ENCODE data around the gene CDH10. TPM values are rescaled to one million over a fixed set of nuclear protein-coding genes. Genes with fewer than 3 reads are reported as not detected.

Gene CDH10
- polyA plus RNA-seq, 3 donors = not detected

- no peak overlapping the region for H3K4me3 Mint-ChIP-seq
- Histone ChIP-seq H3K9ac (ENCODE audit: insufficient read depth, low read length, poor library complexity, severe bottlenecking) (no peak overlapping the region), H3K4me3 (replicated peaks in 1 of 3; ENCODE audit: low read depth in 2 of 3, low read length in 3 of 3) (no peak overlapping the region), H3K9me3 (replicated peaks in 1 of 2; ENCODE audit: control insufficient read depth in 1 of 2, insufficient read depth in 1 of 2, low read length in 2 of 2) (no peaks in the 10 kb centered on the region), H3K4me2 (replicated peaks; ENCODE audit: extremely low read depth, low read length, poor library complexity, severe bottlenecking) (no peak overlapping the region), H2AFZ (ENCODE audit: insufficient read depth, low read depth, low read length, poor library complexity, severe bottlenecking) (no peak overlapping the region), H3K79me2 (ENCODE audit: insufficient read depth, low read length) (no peaks in the 10 kb centered on the region), H3K4me1 (ENCODE audit: control insufficient read depth in 1 of 2, insufficient read depth in 2 of 2, low read length in 2 of 2) (no peaks in the 10 kb centered on the region), H3K27ac (ENCODE audit: low read depth in 1 of 2, low read length in 2 of 2) (no peak overlapping the region), H4K20me1 (ENCODE audit: insufficient read depth, low read length) (no peaks in the 10 kb centered on the region), H3K27me3 (ENCODE audit: control insufficient read depth in 2 of 2, insufficient read depth in 2 of 2, low read length in 2 of 2) (no peaks in the 10 kb centered on the region), H3K36me3 (replicated peaks in 1 of 2; ENCODE audit: control insufficient read depth in 1 of 2, insufficient read depth in 2 of 2, low read length in 2 of 2) (no peaks in the 10 kb centered on the region)
- no peak overlapping the region for H3K27ac Mint-ChIP-seq
- no peaks in the 10 kb centered on the region for H3K36me3 Mint-ChIP-seq
- TF ChIP-seq, protein P1, sequence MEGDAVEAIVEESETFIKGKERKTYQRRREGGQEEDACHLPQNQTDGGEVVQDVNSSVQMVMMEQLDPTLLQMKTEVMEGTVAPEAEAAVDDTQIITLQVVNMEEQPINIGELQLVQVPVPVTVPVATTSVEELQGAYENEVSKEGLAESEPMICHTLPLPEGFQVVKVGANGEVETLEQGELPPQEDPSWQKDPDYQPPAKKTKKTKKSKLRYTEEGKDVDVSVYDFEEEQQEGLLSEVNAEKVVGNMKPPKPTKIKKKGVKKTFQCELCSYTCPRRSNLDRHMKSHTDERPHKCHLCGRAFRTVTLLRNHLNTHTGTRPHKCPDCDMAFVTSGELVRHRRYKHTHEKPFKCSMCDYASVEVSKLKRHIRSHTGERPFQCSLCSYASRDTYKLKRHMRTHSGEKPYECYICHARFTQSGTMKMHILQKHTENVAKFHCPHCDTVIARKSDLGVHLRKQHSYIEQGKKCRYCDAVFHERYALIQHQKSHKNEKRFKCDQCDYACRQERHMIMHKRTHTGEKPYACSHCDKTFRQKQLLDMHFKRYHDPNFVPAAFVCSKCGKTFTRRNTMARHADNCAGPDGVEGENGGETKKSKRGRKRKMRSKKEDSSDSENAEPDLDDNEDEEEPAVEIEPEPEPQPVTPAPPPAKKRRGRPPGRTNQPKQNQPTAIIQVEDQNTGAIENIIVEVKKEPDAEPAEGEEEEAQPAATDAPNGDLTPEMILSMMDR (IDR thresholded peaks at IDR 0.05) = no peak
- intact Hi-C loops (cut with micrococcal nuclease) = no loop called here
- WGBS (ENCODE audit: insufficient coverage) = 88% methylated on average over 1 of the region's 4 CpGs
- H3K27me3 Mint-ChIP-seq (ENCODE audit: low read depth in 3 of 3) = peaks cover 0 to 2% (median 0%) of the 10 kb centered on the region in 3 donors
- H3K4me1 Mint-ChIP-seq = peaks cover 5% of the 10 kb centered on the region
- H3K9me3 Mint-ChIP-seq = peaks cover 0 to 2% (median 0%) of the 10 kb centered on the region in 7 donors
- DNase-seq = no peak
These were observed 89.5 kb downstream of the CDH10 start for GRCh38 chr5:24555229-24555628.

DNA sequence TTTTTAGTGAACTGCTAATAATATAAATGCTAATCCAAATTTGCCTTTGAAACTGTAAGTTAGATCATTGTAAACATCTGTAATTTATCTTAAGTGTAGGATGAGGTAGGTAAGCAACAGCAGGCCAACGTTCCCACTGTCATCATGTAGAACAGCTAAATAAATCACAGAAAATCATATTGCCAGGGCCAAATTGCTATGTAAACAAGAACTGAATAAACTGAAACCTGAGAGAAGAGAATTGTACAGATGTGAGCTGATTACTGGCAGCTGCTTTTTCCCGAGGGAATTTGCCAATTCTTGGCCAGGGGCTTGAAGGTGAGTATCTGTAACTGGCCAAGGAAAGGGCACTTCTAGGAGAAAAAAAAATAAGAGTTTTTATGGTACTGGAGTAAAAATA is 97.6 kb downstream of the CDH10 start:
- intact Hi-C loops (cut with micrococcal nuclease) = no loop called here
- H3K9me3 ChIP-seq (replicated peaks in 1 of 2; ENCODE audit: control insufficient read depth in 1 of 2, insufficient read depth in 1 of 2, low read length in 2 of 2) = no peaks in the 10 kb centered on the region
- H3K4me3 ChIP-seq (replicated peaks in 1 of 3; ENCODE audit: low read depth in 2 of 3, low read length in 3 of 3) = no peak overlapping the region
- Mint-ChIP-seq H3K27ac (no peak overlapping the region), H3K9me3 (peaks cover 0 to 7% (median 0%) of the 10 kb centered on the region in 7 donors), H3K4me3 (no peak overlapping the region), H3K4me1 (no peaks in the 10 kb centered on the region), H3K36me3 (no peaks in the 10 kb centered on the region), H3K27me3 (ENCODE audit: low read depth in 3 of 3) (peaks cover 0 to 2% (median 1%) of the 10 kb centered on the region in 3 donors)
- H4K20me1 ChIP-seq (ENCODE audit: insufficient read depth, low read length) = no peaks in the 10 kb centered on the region
- H3K9ac ChIP-seq (ENCODE audit: insufficient read depth, low read length, poor library complexity, severe bottlenecking) = no peak overlapping the region
- 60% methylated on average over 1 of the region's 2 CpGs for WGBS (ENCODE audit: insufficient coverage)
- DNase-seq = no peak
- H3K27ac ChIP-seq (ENCODE audit: low read depth in 1 of 2, low read length in 2 of 2) = no peak overlapping the region
- H3K4me2 ChIP-seq (replicated peaks; ENCODE audit: extremely low read depth, low read length, poor library complexity, severe bottlenecking) = no peak overlapping the region
- H3K79me2 ChIP-seq (ENCODE audit: insufficient read depth, low read length) = no peaks in the 10 kb centered on the region
- H3K27me3 ChIP-seq (ENCODE audit: control insufficient read depth in 2 of 2, insufficient read depth in 2 of 2, low read length in 2 of 2) = no peaks in the 10 kb centered on the region
- no peaks in the 10 kb centered on the region for H3K36me3 ChIP-seq (replicated peaks in 1 of 2; ENCODE audit: control insufficient read depth in 1 of 2, insufficient read depth in 2 of 2, low read length in 2 of 2)
- TF ChIP-seq, protein P1 (IDR thresholded peaks at IDR 0.05) = no peak
- no peak overlapping the region for H2AFZ ChIP-seq (ENCODE audit: insufficient read depth, low read depth, low read length, poor library complexity, severe bottlenecking)
- H3K4me1 ChIP-seq (ENCODE audit: control insufficient read depth in 1 of 2, insufficient read depth in 2 of 2, low read length in 2 of 2) = no peaks in the 10 kb centered on the region
